Coronary artery (tissue), 2 donors: ENCODE data around the gene COX7A2L.
"Not testable (repeated sequence)": the region's sequence is repeated elsewhere in the genome, so short reads cannot be mapped to it uniquely, and the experiment has no call there.

Experiments used
- DNase-seq: peaks from one replicate; pipeline ENCODE4 v3.0.0-alpha.2; 2017; ENCODE audit warnings: low spot score
- H3K27ac ChIP-seq, 2 donors: fragments of 200-600 bp; sonication (generic); one replicate each; pipeline ENCODE4 v1.5.1; 2016 to 2019
- H3K4me3 ChIP-seq: fragments of 200-600 bp; sonication (generic); 2 replicates; pipeline ENCODE4 v1.5.1; 2016; ENCODE audit warnings: mild to moderate bottlenecking, moderate library complexity
- CTCF ChIP-seq: fragments of 200-600 bp; sonication (generic); IDR thresholded peaks from one replicate; pipeline ENCODE4 v1.5.1; 2019; ENCODE audit warnings: antibody characterized with exemption

Gene COX7A2L

GRCh38 chr2:42353792-42354429 is 7.1 kb downstream of the COX7A2L start:
- no peak for TF ChIP-seq CTCF
- H3K4me3 ChIP-seq, result no peak overlapping the region
- no peak overlapping the region for H3K27ac ChIP-seq
- no peak for DNase-seq

- DNase-seq, result no peak
- no peak for TF ChIP-seq CTCF
- Histone ChIP-seq H3K27ac (no peak overlapping the region), H3K4me3 (no peak overlapping the region)
These were observed 9.2 kb downstream of the COX7A2L start for GRCh38 chr2:42351864-42352263.

GRCh38 chr2:42350434-42351063 is 10.5 kb downstream of the COX7A2L start:
- Histone ChIP-seq H3K27ac (no peak overlapping the region), H3K4me3 (no peak overlapping the region)
- TF ChIP-seq CTCF, result no peak
- DNase-seq, result no peak

- no peak for TF ChIP-seq CTCF
- Histone ChIP-seq H3K27ac (no peak overlapping the region), H3K4me3 (no peak overlapping the region)
These were observed 12.8 kb downstream of the COX7A2L start for GRCh38 chr2:42348113-42348805.

GRCh38 chr2:42347518-42347917 is 13.5 kb downstream of the COX7A2L start:
- H3K4me3 ChIP-seq, DNase-seq, H3K27ac ChIP-seq: not testable (repeated sequence)

More at GRCh38 chr2:42348113-42348805, 12.8 kb downstream of the COX7A2L start:
- no peak for DNase-seq

- H3K27ac ChIP-seq, result not testable (repeated sequence)
These were observed 14.2 kb downstream of the COX7A2L start for GRCh38 chr2:42346856-42347255.

GRCh38 chr2:42345986-42346385 is 15.0 kb downstream of the COX7A2L start:
- no peak for TF ChIP-seq CTCF
- no peak overlapping the region for H3K4me3 ChIP-seq
- H3K27ac ChIP-seq, result no peak overlapping the region
- no peak for DNase-seq

More at GRCh38 chr2:42346856-42347255, 14.2 kb downstream of the COX7A2L start:
- not testable (repeated sequence) for DNase-seq, H3K4me3 ChIP-seq

GRCh38 chr2:42342795-42343241 is 18.2 kb downstream of the COX7A2L start:
- Histone ChIP-seq H3K27ac (peak overlapping the region; percentile 0 to 22), H3K4me3 (peak overlapping the region; percentile 6)
- DNase-seq, result no peak
- no peak for TF ChIP-seq CTCF
